Panc1 (cell line): Measurements from ENCODE around the gene CIDEA. TPM values are rescaled to one million over a fixed set of nuclear protein-coding genes. Genes with fewer than 3 reads are reported as not detected.

Experiments
- ATAC-seq: fragments of 200-7000 bp; cut with Tn5 transposase; 2 replicates; pipeline ENCODE4 v1.9.1; 2020; ENCODE audit warnings: mild to moderate bottlenecking, moderate library complexity
- BruUV-seq: library from RNA; stranded (reverse); fragments of 400-500 nt; replicated peaks from 2 replicates; lab custom pipeline; 2021; lab: Mats Ljungman, UMichigan
- CTCF ChIA-PET: fragments of 300-600 bp; sonication (Branson Sonifier 250); formaldehyde crosslinking; loops from one replicate; lab custom pipeline; 2022; ENCODE audit warnings: antibody characterized with exemption; lab: Charles Lee
- POLR2A ChIA-PET: fragments of 300-600 bp; sonication (Branson Sonifier 250); formaldehyde crosslinking; loops from one replicate; lab custom pipeline; 2022; ENCODE audit warnings: antibody characterized with exemption; lab: Charles Lee
- DNase-seq: peaks from one replicate; pipeline ENCODE4 v3.0.0-alpha.2; 2010; ENCODE audit warnings: low read depth, low spot score
- H3K27ac ChIP-seq: 2 replicates; pipeline ENCODE4 v1.5.1; 2011; ENCODE audit warnings: mild to moderate bottlenecking, low read length, inconsistent platforms
- H3K27me3 ChIP-seq: fragments of 200-500 bp; sonication (Bioruptor generic); 2 replicates; pipeline ENCODE4 v1.6.0; 2014; ENCODE audit warnings: low read length, inconsistent platforms; ENCODE audit not compliant: control insufficient read depth, insufficient read depth
- H3K36me3 ChIP-seq: fragments of 200-500 bp; sonication (Bioruptor generic); 2 replicates; pipeline ENCODE4 v1.5.1; 2014; ENCODE audit warnings: inconsistent platforms, mild to moderate bottlenecking, low read length, moderate library complexity; ENCODE audit not compliant: control insufficient read depth, insufficient read depth
- H3K4me1 ChIP-seq: 2 replicates; pipeline ENCODE4 v1.5.1; 2011; ENCODE audit warnings: inconsistent platforms, mild to moderate bottlenecking, low read length, moderate library complexity; ENCODE audit not compliant: control insufficient read depth, insufficient read depth
- H3K4me3 ChIP-seq, 2 experiments: 2 replicates each; pipeline ENCODE4 v1.5.1; 2011 to 2012; ENCODE audit warnings: low read depth in 2 of 2, low read length in 2 of 2, mild to moderate bottlenecking in 2 of 2, inconsistent platforms in 1 of 2, moderate library complexity in 1 of 2
- H3K9me3 ChIP-seq: fragments of 200-500 bp; sonication (Bioruptor generic); 2 replicates; pipeline ENCODE4 v1.5.1; 2014; ENCODE audit warnings: low read depth, mild to moderate bottlenecking, inconsistent platforms, low read length, moderate library complexity; ENCODE audit not compliant: control insufficient read depth, insufficient read depth
- CTCF ChIP-seq: fragments of 450-650 bp; IDR thresholded peaks from 2 replicates; pipeline ENCODE4 v1.5.1; 2017; ENCODE audit warnings: mild to moderate bottlenecking
- POLR2AphosphoS5 ChIP-seq: IDR thresholded peaks from 2 replicates; pipeline ENCODE4 v1.6.1; 2012; ENCODE audit warnings: mild to moderate bottlenecking, low read depth, low read length, moderate library complexity
- REST ChIP-seq, 2 experiments: IDR thresholded peaks; 2 replicates each; pipeline ENCODE4 v1.6.1; 2011 to 2012; ENCODE audit warnings: low read depth in 2 of 2, control low read depth in 1 of 2, low read length in 1 of 2, mild to moderate bottlenecking in 1 of 2, moderate library complexity in 1 of 2; ENCODE audit not compliant: insufficient read depth in 1 of 2
- SIN3A ChIP-seq: IDR thresholded peaks from 2 replicates; pipeline ENCODE4 v1.6.1; 2012; ENCODE audit warnings: low read depth, mild to moderate bottlenecking, low read length, moderate library complexity, borderline replicate concordance; ENCODE audit not compliant: insufficient read depth
- TCF7L2 ChIP-seq: IDR thresholded peaks from 2 replicates; pipeline ENCODE4 v1.6.1; 2011; ENCODE audit warnings: mild to moderate bottlenecking, low read depth, low read length, inconsistent platforms
- in situ Hi-C: cut with HindIII; loops from 2 replicates; pipeline ENCODE4 v1.10.0; 2016; ENCODE audit warnings: low sequenced_read_pairs, low pct_unique_long_range_greater_than_20kb
- intact Hi-C: fragments of 100-400 bp; cut with micrococcal nuclease; formaldehyde crosslinking; loops from one replicate; pipeline ENCODE4 v1.10.0; 2022; ENCODE audit not compliant: unreplicated experiment
- total RNA-seq: library from RNA; stranded (reverse); gene quantifications from one replicate; pipeline ENCODE4 v1.2.1, GENCODE V29; 2021; ENCODE audit not compliant: unreplicated experiment

The CIDEA gene
- total RNA-seq, 1 experiment from 2014 or later: not detected

GRCh38 chr18:12245793-12246135 lies 8.4 kb upstream of the CIDEA start:
- DNase-seq: no peak
- Histone ChIP-seq H3K27me3 (peaks cover 3% of the 10 kb centered on the region), H3K9me3 (no peaks in the 10 kb centered on the region), H3K4me3 (no peak overlapping the region), H3K27ac (no peak overlapping the region), H3K4me1 (no peaks in the 10 kb centered on the region), H3K36me3 (no peaks in the 10 kb centered on the region)
- no TSS peak for BruUV-seq
- in situ Hi-C loops (no loop called here), intact Hi-C loops (no loop called here)
- ChIA-PET POLR2A (no interaction called here), CTCF (no interaction called here)
- ATAC-seq: no peak
- TF ChIP-seq POLR2AphosphoS5: no peak
- TF ChIP-seq TCF7L2: no peak
- TF ChIP-seq REST (IDR thresholded peaks at IDR 0.05; ENCODE audit: insufficient read depth in 1 of 2, low read depth in 2 of 2, low read length in 1 of 2): no peak
- TF ChIP-seq SIN3A: no peak
- TF ChIP-seq CTCF: no peak

- intact Hi-C loops (no loop called here), in situ Hi-C loops (no loop called here)
- no peaks in the 10 kb centered on the region for H3K4me1 ChIP-seq
- H3K9me3 ChIP-seq: no peaks in the 10 kb centered on the region
- no TSS peak for BruUV-seq
- POLR2A ChIA-PET: no interaction called here
- CTCF ChIA-PET: no interaction called here
- no peaks in the 10 kb centered on the region for H3K36me3 ChIP-seq
- no peak overlapping the region for H3K27ac ChIP-seq
- ATAC-seq (0 out of 2 replicates have a peak, but pooled peaks have one; percentile 42), DNase-seq (no peak)
- no peaks in the 10 kb centered on the region; the same call in 1 of the 2 replicates for H3K27me3 ChIP-seq
- no peak for TF ChIP-seq SIN3A
- TF ChIP-seq POLR2AphosphoS5: no peak
- no peak for TF ChIP-seq TCF7L2
- no peak for TF ChIP-seq REST (IDR thresholded peaks at IDR 0.05; ENCODE audit: insufficient read depth in 1 of 2, low read depth in 2 of 2, low read length in 1 of 2)
- TF ChIP-seq CTCF: no peak; the same call in 1 of the 2 replicates
- H3K4me3 ChIP-seq: no peak overlapping the region
Observed at GRCh38 chr18:12246849-12247808, 7.0 kb upstream of the CIDEA start.
